WTC11 (cell line): ENCODE measurements around the gene GPRIN3.

Experiments used
- ATF1 ChIP-seq: sonication (generic); formaldehyde crosslinking; IDR thresholded peaks from 2 replicates; pipeline ENCODE4 v1.8.1; 2023; ENCODE audit warnings: mild to moderate bottlenecking, moderate library complexity, missing genetic modification reagents
- CTCF ChIP-seq: fragments of 200-600 bp; IDR thresholded peaks from 2 replicates; pipeline ENCODE4 v1.8.0; 2022; ENCODE audit warnings: antibody characterized with exemption
- FOXJ3 ChIP-seq: sonication (generic); formaldehyde crosslinking; IDR thresholded peaks from 2 replicates; pipeline ENCODE4 v1.9.0; 2021; ENCODE audit warnings: missing genetic modification reagents, mild to moderate bottlenecking, borderline replicate concordance
- FOXP1 ChIP-seq: sonication (generic); formaldehyde crosslinking; IDR thresholded peaks from 2 replicates; pipeline ENCODE4 v1.8.0; 2022; ENCODE audit warnings: missing genetic modification reagents, mild to moderate bottlenecking, moderate library complexity, borderline replicate concordance
- FOXP4 ChIP-seq: sonication (generic); formaldehyde crosslinking; IDR thresholded peaks from 2 replicates; pipeline ENCODE4 v1.8.0; 2022; ENCODE audit warnings: mild to moderate bottlenecking, missing genetic modification reagents
- IRF2 ChIP-seq: sonication (generic); formaldehyde crosslinking; IDR thresholded peaks from 2 replicates; pipeline ENCODE4 v1.8.0; 2022; ENCODE audit warnings: low read depth, missing genetic modification reagents, borderline replicate concordance
- MAX ChIP-seq: sonication (generic); formaldehyde crosslinking; IDR thresholded peaks from 2 replicates; pipeline ENCODE4 v1.8.0; 2022; ENCODE audit warnings: mild to moderate bottlenecking, missing genetic modification reagents
- NR2C2 ChIP-seq: sonication (generic); formaldehyde crosslinking; IDR thresholded peaks from 2 replicates; pipeline ENCODE4 v1.8.0; 2022; ENCODE audit warnings: mild to moderate bottlenecking, missing genetic modification reagents
- NR3C1 ChIP-seq: sonication (generic); formaldehyde crosslinking; conservative IDR thresholded peaks from 2 replicates; pipeline ENCODE4 v1.8.1; 2023; ENCODE audit warnings: low read depth, mild to moderate bottlenecking, missing genetic modification reagents
- STAT6 ChIP-seq: sonication (generic); formaldehyde crosslinking; conservative IDR thresholded peaks from 2 replicates; pipeline ENCODE4 v1.8.1; 2023; ENCODE audit warnings: mild to moderate bottlenecking, low read depth, missing genetic modification reagents, moderate library complexity

- TF ChIP-seq FOXJ3 (no peak), NR3C1 (CRISPR knock-in tag) (no peak), MAX (CRISPR knock-in tag) (no peak), CTCF (no peak), IRF2 (no peak), NR2C2 (CRISPR knock-in tag) (no peak), FOXP1 (CRISPR knock-in tag) (no peak), FOXP4 (no peak), ATF1 (CRISPR knock-in tag) (no peak), STAT6 (no peak)
These were observed 8.6 kb upstream of the GPRIN3 start for GRCh38 chr4:89316211-89316610.
